Breast epithelium (tissue), 4 donors: Measurements from ENCODE around the gene CADM2. TPM values are rescaled to one million over a fixed set of nuclear protein-coding genes. Genes with fewer than 3 reads are reported as not detected.
A peak's percentile ranks its signal among the peaks of the same experiment; 100 is the strongest.

ENCODE experiments used
- DNase-seq, 2 donors: peaks; one replicate each; pipeline ENCODE4 v3.0.0-alpha.2; 2019; ENCODE audit warnings: low spot score in 2 of 2
- H3K27ac ChIP-seq, 2 donors: fragments of 200-600 bp; sonication (generic) in 1 of 2; one replicate each; pipeline ENCODE4 v1.5.1; 2016 to 2019; ENCODE audit warnings: mild to moderate bottlenecking in 1 of 2
- H3K27me3 ChIP-seq, 2 donors: fragments of 200-600 bp; sonication (generic) in 1 of 2; one replicate each; pipeline versions ENCODE4 v1.5.1 to v1.6.0; 2017 to 2019; ENCODE audit warnings: control low read depth in 1 of 2, mild to moderate bottlenecking in 1 of 2
- H3K36me3 ChIP-seq: fragments of 200-600 bp; one replicate; pipeline ENCODE4 v1.5.1; 2019
- H3K4me1 ChIP-seq, 2 donors: fragments of 200-600 bp; sonication (generic); one replicate each; pipeline ENCODE4 v1.5.1; 2016 to 2019; ENCODE audit warnings: control low read depth in 1 of 2
- H3K4me3 ChIP-seq, 3 donors: fragments of 200-600 bp; sonication (generic); 1 replicate in 2 of 3; 2 replicates in 1 of 3; pipeline ENCODE4 v1.5.1; 2016 to 2019; ENCODE audit warnings: mild to moderate bottlenecking in 3 of 3, moderate library complexity in 2 of 3
- H3K9me3 ChIP-seq, 2 donors: fragments of 200-600 bp; sonication (generic) in 1 of 2; one replicate each; pipeline ENCODE4 v1.5.1; 2016 to 2019; ENCODE audit warnings: control low read depth in 1 of 2
- CTCF ChIP-seq, 3 donors: fragments of 450-650 bp; IDR thresholded peaks; one replicate each; pipeline ENCODE4 v1.5.1; 2016 to 2017; ENCODE audit warnings: antibody characterized with exemption in 3 of 3, mild to moderate bottlenecking in 3 of 3, moderate library complexity in 3 of 3
- POLR2A ChIP-seq: fragments of 450-650 bp; IDR thresholded peaks from one replicate; pipeline ENCODE4 v1.6.1; 2016; ENCODE audit warnings: antibody characterized with exemption, mild to moderate bottlenecking, moderate library complexity
- POLR2AphosphoS5 ChIP-seq, 3 donors: sonication (generic); formaldehyde crosslinking; IDR thresholded peaks; one replicate each; pipeline ENCODE4 v1.6.1; 2017; ENCODE audit warnings: antibody characterized with exemption in 3 of 3
- intact Hi-C: fragments of 100-400 bp; cut with DNase I; formaldehyde crosslinking; loops from one replicate; pipeline ENCODE4 v1.15.1; 2023; ENCODE audit warnings: low total_unique reads
- total RNA-seq, 3 donors: library from RNA; depleted of rRNA; stranded (reverse); fragments of >200 nt; gene quantifications; one replicate each; pipeline ENCODE4 v1.1.0, GENCODE V29; 2016

CADM2 gene
- total RNA-seq, 3 donors from 2014 or later = 2.3 to 7.4 (median 6.9) TPM

- Histone ChIP-seq H3K27ac (no peak overlapping the region), H3K36me3 (no peaks in the 10 kb centered on the region), H3K4me1 (no peaks in the 10 kb centered on the region), H3K9me3 (no peaks in the 10 kb centered on the region), H3K4me3 (peak overlapping the region; percentile 40 to 83 (median 61)), H3K27me3 (peaks cover 0 to 15% of the 10 kb centered on the region in 2 donors)
- DNase-seq = no peak
- intact Hi-C loops = no loop called here
- no peak for TF ChIP-seq CTCF (IDR thresholded peaks at IDR 0.05)
- TF ChIP-seq POLR2A = no peak
- TF ChIP-seq POLR2AphosphoS5 (IDR thresholded peaks at IDR 0.05) = no peak
Observed at GRCh38 chr3:84959470-84960271, 882 bp downstream of the CADM2 start.

GRCh38 chr3:84960581-84960980 is 1.8 kb downstream of the CADM2 start:
- H3K27me3 ChIP-seq = peaks cover 0 to 15% of the 10 kb centered on the region in 2 donors
- H3K4me3 ChIP-seq = peak overlapping the region in 1 of 3 donors; percentile 61
- TF ChIP-seq POLR2AphosphoS5 (IDR thresholded peaks at IDR 0.05) (no peak), CTCF (IDR thresholded peaks at IDR 0.05) (no peak), POLR2A (no peak)

GRCh38 chr3:84961011-84961410 is 2.2 kb downstream of the CADM2 start:
- H3K4me3 ChIP-seq = no peak overlapping the region
- TF ChIP-seq POLR2AphosphoS5 (IDR thresholded peaks at IDR 0.05) (no peak), POLR2A (no peak), CTCF (IDR thresholded peaks at IDR 0.05) (no peak)

More at GRCh38 chr3:84960581-84960980, 1.8 kb downstream of the CADM2 start:
- H3K9me3 ChIP-seq = no peaks in the 10 kb centered on the region
- H3K27ac ChIP-seq = no peak overlapping the region
- no peak for DNase-seq
- intact Hi-C loops = no loop called here
- H3K4me1 ChIP-seq = no peaks in the 10 kb centered on the region
- no peaks in the 10 kb centered on the region for H3K36me3 ChIP-seq

GRCh38 chr3:84961521-84962255 is 2.9 kb downstream of the CADM2 start:
- Histone ChIP-seq H3K27ac (no peak overlapping the region), H3K4me1 (no peaks in the 10 kb centered on the region), H3K27me3 (peaks cover 0 to 15% of the 10 kb centered on the region in 2 donors), H3K4me3 (no peak overlapping the region), H3K36me3 (no peaks in the 10 kb centered on the region), H3K9me3 (no peaks in the 10 kb centered on the region)
- TF ChIP-seq POLR2AphosphoS5 (IDR thresholded peaks at IDR 0.05) (no peak), CTCF (IDR thresholded peaks at IDR 0.05) (no peak), POLR2A (no peak)
- intact Hi-C loops = no loop called here
- no peak for DNase-seq

More at GRCh38 chr3:84961011-84961410, 2.2 kb downstream of the CADM2 start:
- Histone ChIP-seq H3K36me3 (no peaks in the 10 kb centered on the region), H3K9me3 (no peaks in the 10 kb centered on the region), H3K27me3 (peaks cover 0 to 15% of the 10 kb centered on the region in 2 donors), H3K27ac (no peak overlapping the region), H3K4me1 (no peaks in the 10 kb centered on the region)
- DNase-seq = no peak
- intact Hi-C loops = no loop called here

GRCh38 chr3:84962415-84962814 is 3.6 kb downstream of the CADM2 start:
- intact Hi-C loops = no loop called here
- no peak for TF ChIP-seq POLR2AphosphoS5 (IDR thresholded peaks at IDR 0.05)
- TF ChIP-seq POLR2A = no peak
- no peak for TF ChIP-seq CTCF (IDR thresholded peaks at IDR 0.05)
- no peak overlapping the region for H3K4me3 ChIP-seq
- no peaks in the 10 kb centered on the region for H3K4me1 ChIP-seq
- no peak overlapping the region for H3K27ac ChIP-seq
- no peaks in the 10 kb centered on the region for H3K9me3 ChIP-seq
- DNase-seq = no peak
- peaks cover 0 to 15% of the 10 kb centered on the region in 2 donors for H3K27me3 ChIP-seq
- H3K36me3 ChIP-seq = no peaks in the 10 kb centered on the region
